GM19455 (cell line): ENCODE measurements around the gene SPSB1.
A peak's percentile ranks its signal among the peaks of the same experiment; 100 is the strongest.
"Not testable (repeated sequence)": the region's sequence is repeated elsewhere in the genome, so short reads cannot be mapped to it uniquely, and the experiment has no call there.

Experiments
- ATAC-seq: cut with Tn5 transposase; IDR thresholded peaks from one replicate; pipeline ENCODE4 v1.9.1; 2021; ENCODE audit not compliant: unreplicated experiment

SPSB1 gene

DNA sequence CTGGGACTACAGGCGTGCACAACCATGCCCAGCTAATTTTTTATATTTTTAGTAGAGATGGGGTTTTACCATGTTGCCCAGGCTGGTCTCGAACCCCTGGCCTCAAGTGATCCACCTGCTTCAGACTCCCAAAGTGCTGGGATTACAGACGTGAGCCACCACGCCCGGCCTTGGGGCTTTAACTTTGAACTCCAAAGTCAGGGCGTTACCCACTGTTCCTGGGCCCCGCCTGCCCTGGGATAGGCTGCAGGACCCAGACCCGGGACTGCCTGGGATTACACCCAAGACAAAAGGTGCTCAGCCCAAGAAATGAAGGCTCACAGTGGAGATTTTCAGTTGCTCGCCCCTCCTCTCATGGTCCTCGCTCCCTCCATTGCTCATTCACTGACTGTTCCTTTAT lies 92.7 kb downstream of the SPSB1 start:
- ATAC-seq: not testable (repeated sequence)

DNA sequence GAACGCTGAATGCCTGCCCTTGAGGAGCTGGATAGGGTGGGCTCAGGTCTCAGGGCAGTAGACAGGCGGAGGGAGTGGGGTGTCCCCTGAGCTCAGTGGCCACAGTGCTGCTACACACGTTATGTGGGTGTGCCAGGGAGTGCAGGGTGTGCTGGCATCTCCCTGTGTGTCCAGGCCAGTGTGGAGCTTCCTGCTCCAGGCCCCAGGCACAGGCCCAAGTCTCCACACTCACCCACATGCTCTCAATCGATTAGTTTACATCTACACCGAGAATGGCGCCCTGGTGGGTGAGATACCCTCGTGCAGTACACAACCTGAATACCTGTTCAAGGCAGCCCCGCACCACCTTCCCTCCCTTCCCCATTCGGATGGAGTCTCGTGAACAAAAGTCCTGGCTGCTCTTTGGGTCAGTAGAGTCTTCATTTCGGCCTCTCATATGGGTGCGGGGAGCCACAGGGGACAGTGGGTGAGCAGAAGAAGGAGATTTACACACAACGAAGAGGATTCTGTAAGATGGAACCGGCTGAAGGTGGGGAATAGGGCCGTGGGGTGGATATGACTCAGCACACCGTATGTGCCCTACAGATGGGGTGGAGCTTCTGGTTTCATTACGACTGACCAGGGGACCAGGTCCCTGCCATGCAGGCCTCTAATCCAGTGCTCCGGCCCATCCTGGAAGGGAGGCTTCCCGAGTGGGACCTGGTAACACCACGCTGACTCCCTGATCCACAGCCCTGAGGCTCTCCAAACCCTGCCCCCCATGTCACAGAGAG lies 93.3 kb downstream of the SPSB1 start:
- ATAC-seq: no peak

DNA sequence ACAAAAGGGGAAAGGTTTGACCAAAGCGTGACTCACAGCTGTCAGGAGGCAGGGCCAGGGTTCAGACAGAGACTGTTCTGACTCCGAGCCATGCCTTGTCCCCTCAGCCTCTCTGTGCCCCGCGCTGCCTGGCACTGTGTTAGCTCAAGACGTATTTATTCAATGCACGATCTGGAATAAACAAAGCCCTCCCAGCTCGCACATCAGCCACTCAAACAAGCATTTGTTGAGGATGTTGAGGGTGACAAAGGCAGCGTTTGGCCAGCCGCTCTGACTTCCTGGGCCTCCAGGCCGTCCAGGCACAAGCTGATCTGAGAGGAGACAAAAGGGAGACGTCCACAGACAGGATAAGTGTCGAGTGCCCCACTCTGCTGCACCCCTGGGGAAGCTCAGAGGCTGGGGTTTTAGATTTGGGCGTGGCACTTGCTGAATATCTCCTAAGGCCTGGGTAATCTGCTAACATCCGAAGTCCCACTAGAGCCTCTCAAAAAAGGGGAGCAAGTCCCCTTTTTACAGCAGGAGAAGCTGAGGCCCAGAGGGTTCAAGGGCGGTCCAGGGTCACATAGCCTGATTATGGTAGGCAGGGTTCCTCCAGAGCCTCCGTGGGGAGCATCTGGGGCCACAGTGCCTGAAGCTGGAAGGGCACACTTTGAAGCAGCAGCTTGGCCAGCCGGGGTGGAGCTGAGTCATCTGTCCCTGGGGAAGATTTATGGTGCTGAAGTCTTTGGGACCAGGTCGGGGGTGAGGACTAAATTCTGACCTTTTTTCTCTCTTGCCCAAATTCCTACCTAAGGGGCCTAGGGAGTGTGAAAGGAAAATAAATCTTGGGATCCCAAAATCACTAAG lies 95.9 kb downstream of the SPSB1 start:
- ATAC-seq: no peak

DNA sequence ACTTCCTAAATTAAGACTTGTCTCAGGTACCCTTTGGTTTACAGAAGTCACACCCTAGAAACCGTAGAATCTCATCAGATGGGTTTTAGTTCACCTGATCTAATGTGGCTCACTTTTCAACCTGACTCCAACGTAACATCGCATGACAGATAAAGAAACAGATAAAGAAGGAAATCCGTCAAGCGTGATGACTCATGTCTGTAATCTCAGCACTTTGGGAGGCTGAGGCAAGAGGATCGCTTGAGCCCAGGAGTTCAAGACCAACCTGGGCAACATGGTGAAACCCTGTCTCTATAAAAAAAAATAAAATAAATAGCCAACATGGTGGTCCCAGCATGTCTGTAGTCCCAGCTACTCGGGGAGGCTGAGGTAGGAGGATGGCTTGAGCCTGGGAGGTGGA lies 97.3 kb downstream of the SPSB1 start:
- ATAC-seq: no peak

DNA sequence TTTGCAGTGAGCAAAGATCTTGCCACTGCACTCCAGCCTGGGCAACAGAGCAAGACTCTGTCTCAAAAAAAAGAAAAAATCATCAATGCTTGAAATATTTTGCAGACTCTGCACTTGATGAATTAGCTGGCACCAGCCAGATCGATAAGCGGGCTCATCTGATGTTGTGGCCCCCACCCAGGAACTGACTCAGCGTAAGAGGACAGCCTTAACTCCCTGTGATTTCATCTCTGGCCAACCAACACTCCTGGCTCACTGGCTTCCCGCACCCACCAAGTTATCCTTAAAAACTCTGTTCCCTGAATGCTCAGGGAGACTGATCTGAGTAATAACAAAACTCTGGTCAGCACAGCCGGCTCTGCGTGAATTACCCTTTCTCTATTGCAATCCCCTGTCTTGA lies 98.9 kb downstream of the SPSB1 start:
- no peak for ATAC-seq

DNA sequence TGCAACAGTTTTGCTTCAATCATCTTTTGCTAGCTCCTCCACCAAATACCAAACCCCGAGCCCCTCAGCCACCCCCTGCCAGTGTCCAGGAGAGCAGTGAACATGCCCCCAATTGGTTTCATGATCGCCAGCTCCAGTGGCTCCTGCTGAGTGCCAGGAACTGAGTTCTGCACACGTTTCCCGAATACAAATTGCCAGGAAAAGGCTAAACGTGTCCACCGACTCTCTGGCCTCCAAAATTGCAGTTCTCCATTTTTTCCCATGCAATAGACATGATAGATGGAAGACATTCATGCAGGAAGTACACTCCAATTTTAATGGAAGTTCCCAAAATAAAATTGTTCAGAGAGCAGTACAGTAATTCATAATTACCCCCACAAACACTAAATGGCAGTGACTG lies 101.3 kb downstream of the SPSB1 start:
- ATAC-seq: no peak

DNA sequence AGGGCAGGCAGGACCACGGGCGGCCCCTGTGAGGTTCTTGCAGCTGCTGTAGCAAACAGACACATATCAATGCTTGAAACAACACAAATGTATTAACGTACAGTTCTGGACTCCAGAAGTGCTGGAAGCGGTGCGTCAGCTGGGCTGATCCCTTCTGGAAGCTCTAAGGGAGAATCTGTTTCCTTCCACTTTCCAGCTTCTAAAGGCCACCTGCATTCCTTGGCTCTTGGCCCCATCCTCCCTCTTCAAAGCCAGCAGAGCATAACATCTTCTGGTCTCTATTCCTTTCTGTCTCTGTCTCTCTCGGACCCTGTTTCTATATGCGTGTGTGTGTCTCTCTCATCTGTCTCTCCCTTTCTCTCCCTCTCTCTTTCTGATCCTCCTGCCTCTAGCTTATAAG lies 102.3 kb downstream of the SPSB1 start:
- ATAC-seq: no peak

- no peak for ATAC-seq
These were observed 104.4 kb downstream of the SPSB1 start for GRCh38 chr1:9397047-9397446.

DNA sequence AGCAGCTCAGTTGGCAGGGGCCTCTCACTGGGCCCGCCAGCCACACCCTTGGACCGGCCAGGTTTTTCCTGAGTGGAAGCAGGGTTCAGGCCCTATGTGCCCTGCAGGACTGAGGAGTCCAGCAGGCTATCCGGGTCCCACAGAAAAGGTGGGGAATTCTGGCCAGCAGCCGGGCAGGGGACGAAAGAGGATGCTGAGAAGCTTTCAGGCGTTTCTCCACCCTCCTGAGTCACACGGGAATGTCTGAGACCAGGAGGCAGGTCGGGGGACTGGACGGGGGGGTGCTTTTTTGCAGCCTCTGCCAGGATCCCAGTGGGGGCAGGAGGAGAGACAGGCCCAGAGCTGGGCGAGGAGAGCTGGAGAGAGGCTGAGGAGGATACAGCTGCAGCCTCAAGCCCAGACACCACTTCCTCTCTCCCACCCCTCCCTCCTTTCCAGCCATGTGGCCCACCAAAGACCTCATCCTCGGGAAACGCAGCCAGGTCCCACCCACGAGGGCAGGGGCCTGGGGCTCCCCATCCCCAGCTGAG lies 105.4 kb downstream of the SPSB1 start:
- no peak for ATAC-seq

DNA sequence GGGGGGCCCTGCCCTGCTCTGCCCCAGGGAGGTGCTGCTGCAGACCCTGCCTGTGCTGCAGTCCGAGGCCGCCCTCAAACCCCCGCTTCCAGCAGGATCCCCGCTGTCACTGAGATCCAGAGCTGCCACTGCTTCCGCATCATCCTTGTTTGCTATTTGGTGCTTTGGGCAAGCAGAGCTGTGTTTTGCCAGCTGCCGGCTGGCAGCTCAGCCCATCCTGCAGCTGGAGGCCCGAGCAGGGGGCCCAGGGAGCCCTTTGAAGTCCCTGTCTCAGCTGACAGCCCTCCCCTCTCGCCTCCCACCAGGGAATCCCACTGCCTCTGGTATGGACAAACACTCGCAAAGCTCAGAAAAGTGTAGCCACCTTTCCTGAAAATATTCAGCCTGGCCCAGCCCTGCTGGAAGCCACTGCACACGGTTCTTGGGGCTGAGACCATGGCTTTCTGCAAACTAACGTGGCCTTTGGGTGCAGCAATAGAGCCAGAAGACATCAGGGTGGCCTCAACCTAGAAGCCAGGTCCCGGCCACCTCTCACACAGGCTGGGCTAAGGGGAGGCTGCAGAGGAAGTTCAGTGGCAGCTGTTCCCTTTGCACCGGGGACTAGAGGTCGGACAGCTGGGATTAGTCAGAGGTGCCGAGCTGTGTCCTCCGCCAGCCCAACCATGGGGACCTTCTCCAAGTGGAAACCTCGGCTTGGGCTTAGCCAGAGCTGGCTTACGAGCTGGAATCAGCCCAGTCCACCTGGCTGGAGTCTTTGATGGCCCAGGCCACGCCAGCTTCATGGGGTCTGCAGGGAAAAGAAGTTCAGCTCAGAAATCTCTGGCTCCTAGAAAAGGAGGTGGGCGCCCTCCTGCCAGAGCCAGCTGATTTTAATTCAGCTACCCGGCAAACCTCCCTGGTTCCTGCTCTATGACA lies 107.1 kb downstream of the SPSB1 start:
- no peak for ATAC-seq

- no peak for ATAC-seq
These were observed 107.9 kb downstream of the SPSB1 start for GRCh38 chr1:9400425-9401079.

DNA sequence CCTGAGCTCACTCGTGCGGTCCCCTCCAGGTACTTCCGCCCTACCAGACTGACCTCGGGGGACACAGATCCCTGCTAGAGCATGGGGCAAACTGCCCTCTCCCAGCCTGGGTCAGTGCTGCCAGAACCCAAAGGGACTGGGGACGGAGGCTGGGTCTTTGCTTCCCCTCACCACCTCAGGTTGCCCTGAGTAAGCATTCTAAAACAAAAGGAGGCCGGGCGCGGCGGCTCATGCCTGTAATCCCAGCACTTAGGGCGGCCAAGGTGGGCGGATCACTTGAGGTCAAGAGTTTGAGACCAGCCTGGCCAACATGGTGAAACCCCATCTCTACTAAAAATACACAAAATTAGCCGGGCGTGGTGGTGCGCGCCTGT lies 108.4 kb downstream of the SPSB1 start:
- ATAC-seq: no peak

DNA sequence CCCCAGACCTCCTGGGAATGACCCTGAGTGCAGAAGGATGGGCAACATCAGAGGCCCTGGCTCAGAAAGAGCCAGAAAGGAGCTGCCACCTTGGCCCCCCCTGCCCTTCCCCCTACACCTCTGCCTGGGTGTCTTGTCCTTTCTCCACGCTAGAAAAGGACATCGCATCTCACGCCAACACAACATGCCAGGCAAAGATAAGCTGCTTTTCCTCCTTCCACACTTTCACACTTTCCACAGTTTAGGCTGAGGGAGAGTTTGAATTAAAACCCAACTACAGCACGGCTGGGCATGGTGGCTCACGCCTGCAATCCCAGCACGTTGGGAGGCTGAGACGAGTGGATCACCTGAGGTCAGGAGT lies 109.5 kb downstream of the SPSB1 start:
- ATAC-seq: no peak

DNA sequence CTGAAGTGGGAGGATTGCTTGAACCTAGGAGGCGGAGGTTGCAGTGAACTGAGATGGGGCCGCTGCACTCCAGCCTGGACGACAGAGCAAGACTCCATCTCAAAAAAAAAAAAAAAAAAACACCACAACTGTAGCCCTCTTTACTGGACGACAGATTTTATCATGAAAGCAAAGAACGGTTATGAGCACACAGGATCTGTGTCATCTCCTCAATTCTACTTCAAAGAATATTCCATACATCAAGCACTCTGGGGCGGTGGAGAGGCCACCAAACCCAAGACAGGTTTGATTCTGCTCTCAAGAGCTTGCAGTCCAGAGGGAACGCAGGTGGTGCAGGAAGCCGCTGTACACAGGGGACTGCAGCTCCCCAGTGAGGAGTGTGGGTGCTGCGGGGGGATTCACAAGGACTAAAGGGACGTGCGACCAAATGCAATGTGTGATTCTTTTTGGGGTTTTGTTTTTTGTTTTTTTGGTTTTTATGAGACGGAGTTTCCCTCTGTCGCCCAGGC lies 110.1 kb downstream of the SPSB1 start:
- no peak for ATAC-seq

DNA sequence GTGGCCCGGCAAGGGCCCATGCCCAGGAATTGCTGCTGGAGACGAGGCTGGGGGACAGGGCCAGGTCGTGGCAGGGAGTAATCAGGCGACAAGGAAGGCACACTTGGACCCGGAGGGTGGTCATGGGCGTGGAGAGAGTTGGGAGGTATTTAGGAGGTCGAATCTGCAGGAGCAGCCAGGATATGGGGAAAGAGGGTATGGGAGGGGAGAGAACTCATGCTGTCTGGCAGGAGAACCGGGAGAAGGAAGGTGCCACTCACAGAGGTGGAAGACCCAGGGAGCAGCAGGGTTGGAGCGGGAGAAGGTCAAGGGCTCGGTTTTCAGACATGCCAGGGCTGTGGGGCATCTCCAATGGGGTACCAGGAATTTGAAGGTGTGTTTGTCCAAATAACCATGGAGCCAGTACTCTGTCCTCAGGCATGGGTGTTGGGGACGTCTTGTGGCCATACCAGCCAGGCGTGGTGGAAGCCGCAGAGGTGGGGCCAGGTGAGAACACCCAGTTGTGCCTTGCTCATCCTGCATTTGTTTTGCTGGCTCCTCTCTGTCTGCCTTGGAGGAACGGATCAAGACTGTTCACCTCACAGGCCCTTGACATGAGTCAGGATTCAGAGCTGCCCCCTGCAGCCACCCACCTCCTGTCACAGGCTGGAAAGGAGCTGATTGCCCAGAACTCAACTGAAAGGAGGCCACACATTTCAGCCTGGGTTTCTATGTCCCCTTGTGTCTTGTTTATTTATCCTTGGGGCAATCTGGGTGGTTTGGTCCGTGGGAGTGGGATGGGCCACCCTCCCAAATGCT lies 111.6 kb downstream of the SPSB1 start:
- ATAC-seq: no peak

GRCh38 chr1:9406111-9406510 lies 113.4 kb downstream of the SPSB1 start:
- ATAC-seq: no peak

GRCh38 chr1:9410737-9411297 lies 118.1 kb downstream of the SPSB1 start:
- no peak for ATAC-seq

- ATAC-seq: peak; percentile 72
These were observed 120.6 kb downstream of the SPSB1 start for GRCh38 chr1:9413071-9413876.

DNA sequence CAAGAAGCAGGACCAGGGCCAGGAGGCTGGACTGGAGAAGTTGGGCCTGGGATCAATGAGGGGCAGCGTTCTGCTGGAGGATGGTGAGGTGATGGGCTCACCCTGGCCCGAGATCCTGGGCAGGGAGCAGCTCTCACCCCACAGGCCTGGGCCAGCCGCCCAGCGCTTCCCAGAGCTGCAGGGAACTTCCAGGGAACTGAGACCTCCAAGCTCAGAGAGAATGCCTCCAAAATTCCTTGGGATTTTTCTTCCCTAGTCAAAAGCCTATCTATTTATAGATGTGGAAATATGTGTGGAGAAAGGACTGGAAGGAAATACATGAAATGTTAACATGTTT lies 121.2 kb downstream of the SPSB1 start:
- ATAC-seq: peak; percentile 4
